Putamen (tissue), 1 donor: ENCODE data around the gene PEX6.

Source experiments
- DNase-seq: peaks from one replicate; pipeline ENCODE4 v3.0.0-alpha.2; 2016; ENCODE audit warnings: low spot score

Gene PEX6

GRCh38 chr6:42935322-42935721 lies 43.7 kb downstream of the PEX6 start:
- DNase-seq = no peak

GRCh38 chr6:42933205-42933604 lies 45.8 kb downstream of the PEX6 start:
- no peak for DNase-seq

- no peak for DNase-seq
Measured at GRCh38 chr6:42932412-42932811, 46.6 kb downstream of the PEX6 start.

- peak; percentile 69 for DNase-seq
Measured at GRCh38 chr6:42929821-42930360, 49.1 kb downstream of the PEX6 start.

- peak; percentile 96 for DNase-seq
Measured at GRCh38 chr6:42928986-42929820, 49.8 kb downstream of the PEX6 start, which contains the start of gene CNPY3. TSS of gene CNPY3 (plus strand) at chr6:42929480. CDS start at chr6:42929571, 91 bp downstream.

- no peak for DNase-seq
Measured at GRCh38 chr6:42925248-42925857, 53.6 kb downstream of the PEX6 start.

GRCh38 chr6:42923666-42924065 lies 55.3 kb downstream of the PEX6 start:
- DNase-seq = no peak

GRCh38 chr6:42921801-42922200 lies 57.2 kb downstream of the PEX6 start:
- no peak for DNase-seq

- no peak for DNase-seq
Measured at GRCh38 chr6:42916288-42916687, 62.7 kb downstream of the PEX6 start.

- DNase-seq = no peak
Measured at GRCh38 chr6:42915732-42916131, 63.2 kb downstream of the PEX6 start, which contains the start of gene PTCRA. TSS of gene PTCRA (plus strand) at chr6:42916053. CDS start at chr6:42916070, 17 bp downstream.

GRCh38 chr6:42914546-42914945 lies 64.4 kb downstream of the PEX6 start:
- DNase-seq = no peak
